DND-41 (cell line): ENCODE results near the gene THEM4.

Experiments used
- CTCF ChIP-seq: IDR thresholded peaks from 2 replicates; pipeline ENCODE4 v1.5.1; 2012; ENCODE audit warnings: borderline replicate concordance, low read length, moderate library complexity, mild to moderate bottlenecking; ENCODE audit not compliant: poor library complexity, severe bottlenecking; ENCODE audit errors: extremely low read depth
- EZH2 ChIP-seq: IDR thresholded peaks from 3 replicates; pipeline ENCODE4 v1.6.1; 2012; ENCODE audit warnings: borderline replicate concordance, low read depth, mild to moderate bottlenecking, moderate library complexity, low read length, inconsistent platforms; ENCODE audit not compliant: severe bottlenecking

GRCh38 chr1:151942882-151943281 lies 33.6 kb upstream of the THEM4 start:
- no peak for TF ChIP-seq CTCF
- TF ChIP-seq EZH2: no peak
